Measurements from ENCODE around the gene ZNF888. TPM values are rescaled to one million over a fixed set of nuclear protein-coding genes. Genes with fewer than 3 reads are reported as not detected.

ZNF888 gene
- total RNA-seq, 1 experiment from 2014 or later: 13.4 TPM

GRCh38 chr19:52889931-52890330, 33.3 kb downstream of the ZNF888 start:
- H3K9ac ChIP-seq (ENCODE audit: extremely low read depth, insufficient read length, low read length): no peak overlapping the region
- no peak overlapping the region for H2BK15ac ChIP-seq (ENCODE audit: low read depth, low read length)
- H2AK5ac ChIP-seq (ENCODE audit: insufficient read length, low read length): no peak overlapping the region
- H3K56ac ChIP-seq (ENCODE audit: insufficient read length, low read depth, low read length): no peak overlapping the region
- H3K79me2 ChIP-seq (ENCODE audit: insufficient read depth, low read length): peaks cover 1% of the 10 kb centered on the region; the same call in 1 of the 2 replicates
- no peaks in the 10 kb centered on the region for H3K4me1 ChIP-seq (ENCODE audit: insufficient read depth, low read length)
- no peak overlapping the region for H3K14ac ChIP-seq (ENCODE audit: insufficient read depth, low read length)
- no peak overlapping the region for H4K5ac ChIP-seq (ENCODE audit: insufficient read length, low read depth, low read length)
- no peak for TF ChIP-seq CTCF (conservative IDR thresholded peaks at IDR 0.05)
- H3K27me3 ChIP-seq (ENCODE audit: insufficient read depth, low read length): no peaks in the 10 kb centered on the region
- no peak overlapping the region for H2AFZ ChIP-seq (ENCODE audit: low read length)
- DNase-seq: no peak
- no peaks in the 10 kb centered on the region for H3K9me3 Mint-ChIP-seq
- no peaks in the 10 kb centered on the region for H3K9me3 ChIP-seq (ENCODE audit: control insufficient read depth, low read depth, low read length)
- no peak overlapping the region for H3K27ac ChIP-seq (ENCODE audit: insufficient read length, low read depth, low read length)
- H3K23ac ChIP-seq (ENCODE audit: insufficient read length, low read depth, low read length): no peak overlapping the region
- H3K18ac ChIP-seq (ENCODE audit: insufficient read length, low read depth, low read length): no peak overlapping the region
- no peaks in the 10 kb centered on the region for H3K27me3 Mint-ChIP-seq (ENCODE audit: low read depth)
- peaks cover 3% of the 10 kb centered on the region for H3K79me1 ChIP-seq (ENCODE audit: insufficient read depth, low read depth, low read length, poor library complexity, severe bottlenecking)
- no peak overlapping the region for H3T11ph ChIP-seq (ENCODE audit: low read length)
- no peak overlapping the region for H2BK120ac ChIP-seq (ENCODE audit: low read depth, low read length, poor library complexity, severe bottlenecking)
- peaks cover 0 to 10% of the 10 kb centered on the region in 2 experiments; a peak in 1 of 4 replicates for H3K4me1 Mint-ChIP-seq
- H2BK12ac ChIP-seq (ENCODE audit: insufficient read length, low read depth, low read length): no peak overlapping the region
- no peaks in the 10 kb centered on the region for H3K23me2 ChIP-seq (ENCODE audit: insufficient read length, low read depth, low read length, poor library complexity, severe bottlenecking)
- WGBS (ENCODE audit: extremely low coverage, insufficient read length, low lambda C conversion rate): no CpG with 5 or more reads among the region's 4 CpGs
- no peak overlapping the region for H3K4ac ChIP-seq (ENCODE audit: low read depth, low read length)
- no peak overlapping the region for H4K8ac ChIP-seq (replicated peaks; ENCODE audit: insufficient read length, low read depth, low read length)
- H4K91ac ChIP-seq (ENCODE audit: insufficient read length, low read depth, low read length): no peak overlapping the region
- H3K4me3 Mint-ChIP-seq: no peak overlapping the region
- H4K20me1 ChIP-seq (ENCODE audit: control insufficient read depth, insufficient read depth, insufficient read length): no peaks in the 10 kb centered on the region
- peaks cover 59 to 85% (median 72%) of the 10 kb centered on the region in 3 experiments for H3K36me3 Mint-ChIP-seq (ENCODE audit: insufficient read depth in 1 of 3, low read depth in 3 of 3)
- peak overlapping the region in 2 of 3 experiments; percentile 53 to 85; a peak in 1 of 7 replicates for H3K27ac Mint-ChIP-seq
- no peak overlapping the region for H2BK20ac ChIP-seq (ENCODE audit: low read depth, low read length, poor library complexity, severe bottlenecking)
- H2BK5ac ChIP-seq (ENCODE audit: insufficient read length, low read length): no peak overlapping the region
- no peak overlapping the region for H3K4me2 ChIP-seq (ENCODE audit: insufficient read depth, insufficient read length, low read length)

Measured in H9 (cell line).